ENCODE results near the gene TMA7B.

DNA sequence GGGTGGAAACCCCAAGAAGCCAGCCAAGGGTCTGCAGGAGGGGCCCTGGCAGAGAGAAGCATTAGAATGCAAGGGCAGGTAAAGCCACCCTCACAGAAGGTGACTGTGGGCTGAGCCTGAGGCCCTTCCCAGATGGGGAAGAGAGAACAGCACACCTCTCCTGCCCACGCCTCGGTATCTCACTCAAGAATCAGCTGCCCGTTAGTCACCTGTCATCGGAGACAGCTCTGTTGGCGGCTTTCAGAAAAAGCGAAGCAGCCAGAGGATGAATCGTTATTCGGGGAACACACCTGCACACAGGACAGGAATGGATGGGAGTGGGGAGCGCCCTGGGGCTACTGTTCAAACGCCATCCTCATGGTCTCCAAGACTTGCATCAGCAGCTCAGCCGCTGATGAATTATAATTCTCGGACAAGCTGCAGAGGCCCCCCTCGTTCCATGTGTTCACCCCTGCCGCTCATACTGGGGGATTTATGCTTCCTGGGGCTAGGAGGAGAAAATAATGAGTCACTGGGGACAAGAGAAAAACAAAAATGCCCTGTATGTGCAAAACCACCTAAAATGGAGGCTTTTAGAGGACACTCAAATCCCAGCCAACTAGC lies 21.6 kb upstream of the TMA7B start:
- TF ChIP-seq CTCF (IDR thresholded peaks at IDR 0.05): no peak
- TF ChIP-seq EP300 (IDR thresholded peaks at IDR 0.05): no peak
